HUDEP-2 (cell line): ENCODE results near the gene PCDHGA12.
A peak's percentile ranks its signal among the peaks of the same experiment; 100 is the strongest.
"Not testable (repeated sequence)": the region's sequence is repeated elsewhere in the genome, so short reads cannot be mapped to it uniquely, and the experiment has no call there.

ENCODE experiments used
- DNase-seq, 76 experiments: peaks; one replicate each; lab custom pipeline; 2025; ENCODE audit not compliant: unreplicated experiment in 76 of 76; lab: John Stamatoyannopoulos, UW

The PCDHGA12 gene

GRCh38 chr5:141407790-141408505 is 22.4 kb upstream of the PCDHGA12 start, which contains the start of gene PCDHGB6:
TSS of gene PCDHGB6 (plus strand) at chr5:141408021. CDS start at chr5:141408203, 182 bp downstream.
- DNase-seq, result peak in 10 of 76 experiments; percentile 3 to 22 (median 14)

- no peak for DNase-seq
Observed at GRCh38 chr5:141409598-141410306, 20.6 kb upstream of the PCDHGA12 start.

GRCh38 chr5:141411575-141411974 is 18.7 kb upstream of the PCDHGA12 start:
- DNase-seq, result no peak

- peak in 54 of 76 experiments; percentile 1 to 67 (median 30) for DNase-seq
Observed at GRCh38 chr5:141412854-141413539, 17.3 kb upstream of the PCDHGA12 start, which contains the start of gene PCDHGA10. TSS of gene PCDHGA10 (plus strand) at chr5:141412987. CDS start at chr5:141413176, 189 bp downstream.

GRCh38 chr5:141413540-141414069 is 16.7 kb upstream of the PCDHGA12 start:
- peak in 1 of 76 experiments; percentile 6 for DNase-seq

- DNase-seq, result not testable (repeated sequence)
Observed at GRCh38 chr5:141414548-141415274, 15.6 kb upstream of the PCDHGA12 start.

GRCh38 chr5:141415275-141415618 is 15.1 kb upstream of the PCDHGA12 start:
- not testable (repeated sequence) for DNase-seq

GRCh38 chr5:141417494-141418172 is 12.7 kb upstream of the PCDHGA12 start, which contains the start of gene PCDHGB7:
TSS of gene PCDHGB7 (plus strand) at chr5:141417677. CDS start at chr5:141417860, 183 bp downstream.
- DNase-seq, result peak in 37 of 76 experiments; percentile 1 to 63 (median 22)

- no peak for DNase-seq
Observed at GRCh38 chr5:141419074-141419880, 11.0 kb upstream of the PCDHGA12 start.

GRCh38 chr5:141420855-141421488 is 9.3 kb upstream of the PCDHGA12 start, which contains the start of gene PCDHGA11:
TSS of gene PCDHGA11 (plus strand) at chr5:141421051. CDS start at chr5:141421228, 177 bp downstream.
- DNase-seq, result peak in 16 of 76 experiments; percentile 3 to 23 (median 14)

GRCh38 chr5:141421489-141421855 is 8.8 kb upstream of the PCDHGA12 start:
- DNase-seq, result no peak

- no peak for DNase-seq
Observed at GRCh38 chr5:141422742-141423291, 7.5 kb upstream of the PCDHGA12 start.

GRCh38 chr5:141427783-141428426 is 2.4 kb upstream of the PCDHGA12 start:
- no peak for DNase-seq

GRCh38 chr5:141431286-141431685 is 979 bp downstream of the PCDHGA12 start:
- no peak for DNase-seq

GRCh38 chr5:141432308-141432707 is 2.0 kb downstream of the PCDHGA12 start:
- DNase-seq, result not testable (repeated sequence)

GRCh38 chr5:141432726-141433125 is 2.4 kb downstream of the PCDHGA12 start:
- not testable (repeated sequence) for DNase-seq

- no peak for DNase-seq
Observed at GRCh38 chr5:141434006-141434405, 3.7 kb downstream of the PCDHGA12 start.
